Vagina (tissue), 2 donors: ENCODE data around the gene GYPC. TPM values are rescaled to one million over a fixed set of nuclear protein-coding genes. Genes with fewer than 3 reads are reported as not detected.
A peak's percentile ranks its signal among the peaks of the same experiment; 100 is the strongest.

ENCODE experiments used
- DNase-seq, 2 donors: peaks; one replicate each; pipeline ENCODE4 v3.0.0-alpha.2; 2017; ENCODE audit errors: extremely low spot score in 2 of 2
- H3K27ac ChIP-seq: fragments of 200-600 bp; sonication (generic); one replicate; pipeline ENCODE4 v1.5.1; 2019
- H3K27me3 ChIP-seq: fragments of 200-600 bp; sonication (generic); one replicate; pipeline ENCODE4 v1.5.1; 2019
- H3K36me3 ChIP-seq, 2 donors: fragments of 200-600 bp; sonication (generic); one replicate each; pipeline ENCODE4 v1.5.1; 2017 to 2019
- H3K4me1 ChIP-seq: fragments of 200-600 bp; sonication (generic); one replicate; pipeline ENCODE4 v1.5.1; 2019
- H3K4me3 ChIP-seq, 2 donors: fragments of 200-600 bp; sonication (generic); 1 replicate in 1 of 2; 2 replicates in 1 of 2; pipeline ENCODE4 v1.5.1; 2016 to 2019
- H3K9me3 ChIP-seq: fragments of 200-600 bp; sonication (generic); one replicate; pipeline ENCODE4 v1.5.1; 2019
- CTCF ChIP-seq, 3 experiments: fragments of 450-650 bp in 2 of 3; fragments of 200-600 bp in 1 of 3; sonication (generic) in 1 of 3; IDR thresholded peaks; one replicate each; pipeline ENCODE4 v1.5.1; 2017 to 2019; ENCODE audit warnings: antibody characterized with exemption in 3 of 3, mild to moderate bottlenecking in 2 of 3, moderate library complexity in 2 of 3
- POLR2A ChIP-seq, 2 donors: fragments of 450-650 bp; IDR thresholded peaks; one replicate each; pipeline ENCODE4 v1.6.1; 2017; ENCODE audit warnings: antibody characterized with exemption in 2 of 2, mild to moderate bottlenecking in 2 of 2, moderate library complexity in 2 of 2
- POLR2AphosphoS5 ChIP-seq, 2 donors: sonication (generic); formaldehyde crosslinking; IDR thresholded peaks; one replicate each; pipeline ENCODE4 v1.9.0; 2017; ENCODE audit warnings: antibody characterized with exemption in 2 of 2, mild to moderate bottlenecking in 2 of 2, low read depth in 1 of 2; ENCODE audit not compliant: insufficient read depth in 1 of 2
- intact Hi-C: fragments of 100-400 bp; cut with DNase I; formaldehyde crosslinking; loops from one replicate; pipeline ENCODE4 v1.15.1; 2023
- total RNA-seq: library from RNA; depleted of rRNA; stranded (reverse); fragments of >200 nt; gene quantifications from one replicate; pipeline ENCODE4 v1.2.3, GENCODE V29; 2016

Gene GYPC
- total RNA-seq, 1 donor from 2014 or later = 84.2 TPM

GRCh38 chr2:126720638-126721037 lies 64.7 kb downstream of the GYPC start:
- H3K4me1 ChIP-seq = peaks cover 12% of the 10 kb centered on the region
- H3K9me3 ChIP-seq = no peaks in the 10 kb centered on the region
- intact Hi-C loops = no loop called here
- TF ChIP-seq POLR2AphosphoS5 (IDR thresholded peaks at IDR 0.05; ENCODE audit: insufficient read depth in 1 of 2, low read depth in 1 of 2) (no peak), POLR2A (IDR thresholded peaks at IDR 0.05) (no peak), CTCF (IDR thresholded peaks at IDR 0.05) (no peak)
- H3K27me3 ChIP-seq = no peaks in the 10 kb centered on the region
- H3K36me3 ChIP-seq = no peaks in the 10 kb centered on the region
- H3K27ac ChIP-seq = no peak overlapping the region
- DNase-seq = no peak
- no peak overlapping the region for H3K4me3 ChIP-seq

- DNase-seq = no peak
- H3K4me1 ChIP-seq = peaks cover 12% of the 10 kb centered on the region
- H3K27me3 ChIP-seq = no peaks in the 10 kb centered on the region
- H3K36me3 ChIP-seq = no peaks in the 10 kb centered on the region
- H3K9me3 ChIP-seq = no peaks in the 10 kb centered on the region
- intact Hi-C loops = no loop called here
- no peak overlapping the region for H3K4me3 ChIP-seq
- peak overlapping the region; percentile 12 for H3K27ac ChIP-seq
- TF ChIP-seq POLR2AphosphoS5 (IDR thresholded peaks at IDR 0.05; ENCODE audit: insufficient read depth in 1 of 2, low read depth in 1 of 2) = no peak
- TF ChIP-seq POLR2A (IDR thresholded peaks at IDR 0.05) = no peak
- TF ChIP-seq CTCF (IDR thresholded peaks at IDR 0.05) = no peak
Measured at GRCh38 chr2:126722081-126722480, 66.1 kb downstream of the GYPC start.

GRCh38 chr2:126722546-126722945 lies 66.6 kb downstream of the GYPC start:
- Histone ChIP-seq H3K36me3 (no peaks in the 10 kb centered on the region), H3K4me1 (peaks cover 12% of the 10 kb centered on the region), H3K27ac (peak overlapping the region; percentile 12), H3K9me3 (no peaks in the 10 kb centered on the region), H3K27me3 (no peaks in the 10 kb centered on the region), H3K4me3 (no peak overlapping the region)
- no peak for DNase-seq
- TF ChIP-seq CTCF (IDR thresholded peaks at IDR 0.05) (no peak), POLR2A (IDR thresholded peaks at IDR 0.05) (no peak), POLR2AphosphoS5 (IDR thresholded peaks at IDR 0.05; ENCODE audit: insufficient read depth in 1 of 2, low read depth in 1 of 2) (no peak)
- intact Hi-C loops = no loop called here

GRCh38 chr2:126723281-126723815 lies 67.4 kb downstream of the GYPC start:
- DNase-seq = no peak
- Histone ChIP-seq H3K4me1 (peaks cover 12% of the 10 kb centered on the region), H3K27me3 (no peaks in the 10 kb centered on the region), H3K4me3 (no peak overlapping the region), H3K36me3 (no peaks in the 10 kb centered on the region), H3K9me3 (no peaks in the 10 kb centered on the region), H3K27ac (peak overlapping the region; percentile 12)
- intact Hi-C loops = no loop called here
- TF ChIP-seq POLR2AphosphoS5 (IDR thresholded peaks at IDR 0.05; ENCODE audit: insufficient read depth in 1 of 2, low read depth in 1 of 2) (no peak), CTCF (IDR thresholded peaks at IDR 0.05) (no peak), POLR2A (IDR thresholded peaks at IDR 0.05) (no peak)

GRCh38 chr2:126725580-126725979 lies 69.6 kb downstream of the GYPC start:
- Histone ChIP-seq H3K27me3 (no peaks in the 10 kb centered on the region), H3K9me3 (no peaks in the 10 kb centered on the region), H3K36me3 (no peaks in the 10 kb centered on the region), H3K27ac (no peak overlapping the region), H3K4me1 (peaks cover 12% of the 10 kb centered on the region), H3K4me3 (no peak overlapping the region)
- no peak for TF ChIP-seq POLR2AphosphoS5 (IDR thresholded peaks at IDR 0.05; ENCODE audit: insufficient read depth in 1 of 2, low read depth in 1 of 2)
- no peak for TF ChIP-seq POLR2A (IDR thresholded peaks at IDR 0.05)
- no peak for TF ChIP-seq CTCF (IDR thresholded peaks at IDR 0.05)
- intact Hi-C loops = no loop called here
- no peak for DNase-seq
